PFSK-1 (cell line): Measurements from ENCODE around the gene CEP78.

Experiments used
- POLR2AphosphoS5 ChIP-seq: IDR thresholded peaks from 2 replicates; pipeline ENCODE4 v1.6.1; 2012; ENCODE audit warnings: low read depth, mild to moderate bottlenecking, control low read depth, low read length, moderate library complexity
- SIN3A ChIP-seq: IDR thresholded peaks from 2 replicates; pipeline ENCODE4 v1.6.1; 2012; ENCODE audit warnings: mild to moderate bottlenecking, low read length, moderate library complexity, borderline replicate concordance; ENCODE audit not compliant: insufficient read depth
- TF ChIP-seq, protein P1 (sequence below), 2 experiments: IDR thresholded peaks; 2 replicates each; pipeline versions ENCODE4 v1.6.1 to v1.8.0; 2011 to 2012; ENCODE audit warnings: low read depth in 2 of 2, low read length in 2 of 2, control low read depth in 1 of 2, inconsistent platforms in 1 of 2, mild to moderate bottlenecking in 1 of 2, moderate library complexity in 1 of 2; ENCODE audit not compliant: insufficient read depth in 1 of 2

DNA sequence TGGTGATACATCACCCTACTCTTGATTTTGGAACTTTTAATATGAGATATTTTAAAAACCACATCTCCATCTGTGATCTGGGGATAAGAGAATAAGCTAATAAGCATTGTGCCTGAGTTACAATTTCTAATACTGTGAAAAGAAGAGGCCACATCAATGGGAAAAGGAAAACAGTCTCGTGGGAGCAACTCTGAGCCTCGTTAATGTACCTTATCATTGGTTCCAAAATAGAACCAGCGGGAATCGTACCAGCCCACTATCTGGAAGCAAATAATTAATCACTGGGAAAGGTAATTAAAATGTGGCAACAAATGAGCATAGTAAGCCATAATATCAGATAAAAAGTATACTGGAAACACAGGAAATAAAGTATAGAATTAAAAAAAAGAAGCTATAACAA lies 28.0 kb upstream of the CEP78 start:
- TF ChIP-seq POLR2AphosphoS5 (no peak), SIN3A (no peak)
- TF ChIP-seq, protein P1, sequence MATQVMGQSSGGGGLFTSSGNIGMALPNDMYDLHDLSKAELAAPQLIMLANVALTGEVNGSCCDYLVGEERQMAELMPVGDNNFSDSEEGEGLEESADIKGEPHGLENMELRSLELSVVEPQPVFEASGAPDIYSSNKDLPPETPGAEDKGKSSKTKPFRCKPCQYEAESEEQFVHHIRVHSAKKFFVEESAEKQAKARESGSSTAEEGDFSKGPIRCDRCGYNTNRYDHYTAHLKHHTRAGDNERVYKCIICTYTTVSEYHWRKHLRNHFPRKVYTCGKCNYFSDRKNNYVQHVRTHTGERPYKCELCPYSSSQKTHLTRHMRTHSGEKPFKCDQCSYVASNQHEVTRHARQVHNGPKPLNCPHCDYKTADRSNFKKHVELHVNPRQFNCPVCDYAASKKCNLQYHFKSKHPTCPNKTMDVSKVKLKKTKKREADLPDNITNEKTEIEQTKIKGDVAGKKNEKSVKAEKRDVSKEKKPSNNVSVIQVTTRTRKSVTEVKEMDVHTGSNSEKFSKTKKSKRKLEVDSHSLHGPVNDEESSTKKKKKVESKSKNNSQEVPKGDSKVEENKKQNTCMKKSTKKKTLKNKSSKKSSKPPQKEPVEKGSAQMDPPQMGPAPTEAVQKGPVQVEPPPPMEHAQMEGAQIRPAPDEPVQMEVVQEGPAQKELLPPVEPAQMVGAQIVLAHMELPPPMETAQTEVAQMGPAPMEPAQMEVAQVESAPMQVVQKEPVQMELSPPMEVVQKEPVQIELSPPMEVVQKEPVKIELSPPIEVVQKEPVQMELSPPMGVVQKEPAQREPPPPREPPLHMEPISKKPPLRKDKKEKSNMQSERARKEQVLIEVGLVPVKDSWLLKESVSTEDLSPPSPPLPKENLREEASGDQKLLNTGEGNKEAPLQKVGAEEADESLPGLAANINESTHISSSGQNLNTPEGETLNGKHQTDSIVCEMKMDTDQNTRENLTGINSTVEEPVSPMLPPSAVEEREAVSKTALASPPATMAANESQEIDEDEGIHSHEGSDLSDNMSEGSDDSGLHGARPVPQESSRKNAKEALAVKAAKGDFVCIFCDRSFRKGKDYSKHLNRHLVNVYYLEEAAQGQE (IDR thresholded peaks at IDR 0.05; ENCODE audit: insufficient read depth in 1 of 2, low read depth in 2 of 2, low read length in 2 of 2), result no peak
